ENCODE results near the gene AAK1.
"Not testable (repeated sequence)": the region's sequence is repeated elsewhere in the genome, so short reads cannot be mapped to it uniquely, and the experiment has no call there.

Gene AAK1

GRCh38 chr2:69643602-69644505 lies at the start of gene AAK1:
TSS of gene AAK1 (minus strand) at chr2:69643739. CDS start at chr2:69643040, 699 bp downstream.
- DNase-seq = peak; percentile 84

- DNase-seq = no peak
Observed at GRCh38 chr2:69692424-69692823, 48.9 kb upstream of the AAK1 start.

GRCh38 chr2:69689969-69690368 lies 46.4 kb upstream of the AAK1 start:
- no peak for DNase-seq

- no peak for DNase-seq
Observed at GRCh38 chr2:69689466-69689865, 45.9 kb upstream of the AAK1 start.

- no peak for DNase-seq
Observed at GRCh38 chr2:69687971-69688611, 44.6 kb upstream of the AAK1 start.

- no peak for DNase-seq
Observed at GRCh38 chr2:69686813-69687212, 43.3 kb upstream of the AAK1 start.

GRCh38 chr2:69685321-69686048 lies 41.9 kb upstream of the AAK1 start:
- DNase-seq = no peak

GRCh38 chr2:69683170-69683971 lies 39.8 kb upstream of the AAK1 start:
- DNase-seq = no peak

- DNase-seq = no peak
Observed at GRCh38 chr2:69682525-69682924, 39.0 kb upstream of the AAK1 start.

- no peak for DNase-seq
Observed at GRCh38 chr2:69680001-69680675, 36.6 kb upstream of the AAK1 start.

GRCh38 chr2:69677914-69678313 lies 34.4 kb upstream of the AAK1 start:
- no peak for DNase-seq

GRCh38 chr2:69676146-69676545 lies 32.6 kb upstream of the AAK1 start:
- DNase-seq = no peak

- no peak for DNase-seq
Observed at GRCh38 chr2:69674316-69674670, 30.8 kb upstream of the AAK1 start.

GRCh38 chr2:69673098-69673497 lies 29.6 kb upstream of the AAK1 start:
- DNase-seq = not testable (repeated sequence)

- no peak for DNase-seq
Observed at GRCh38 chr2:69669666-69670065, 26.1 kb upstream of the AAK1 start.

- no peak for DNase-seq
Observed at GRCh38 chr2:69668598-69668997, 25.1 kb upstream of the AAK1 start.

- no peak for DNase-seq
Observed at GRCh38 chr2:69667805-69668382, 24.4 kb upstream of the AAK1 start.

GRCh38 chr2:69665152-69665551 lies 21.6 kb upstream of the AAK1 start:
- DNase-seq = no peak

- DNase-seq = no peak
Observed at GRCh38 chr2:69663860-69664259, 20.3 kb upstream of the AAK1 start.

GRCh38 chr2:69662547-69662946 lies 19.0 kb upstream of the AAK1 start:
- DNase-seq = not testable (repeated sequence)

- no peak for DNase-seq
Observed at GRCh38 chr2:69660637-69661036, 17.1 kb upstream of the AAK1 start.

- DNase-seq = no peak
Observed at GRCh38 chr2:69659941-69660483, 16.5 kb upstream of the AAK1 start.

Data from activated CD4-positive, CD25-positive, alpha-beta regulatory T cell treated with anti-CD3 and anti-CD28 coated beads, Interleukin-2, amount 50 U/mL, for 72 hours (primary cell).